ENCODE data around the gene LARP1B.
"Not testable (repeated sequence)": the region's sequence is repeated elsewhere in the genome, so short reads cannot be mapped to it uniquely, and the experiment has no call there.

The LARP1B gene

GRCh38 chr4:128134925-128135324 is 73.8 kb downstream of the LARP1B start:
- in situ Hi-C loops (cut with MboI; ENCODE audit: low sequenced_read_pairs), result no loop called here

- in situ Hi-C loops (cut with MboI; ENCODE audit: low sequenced_read_pairs), result no loop called here
Measured at GRCh38 chr4:128135391-128135790, 74.3 kb downstream of the LARP1B start.

GRCh38 chr4:128141866-128142265 is 80.8 kb downstream of the LARP1B start:
- in situ Hi-C loops (cut with MboI; ENCODE audit: low sequenced_read_pairs), result no loop called here

GRCh38 chr4:128145727-128146126 is 84.6 kb downstream of the LARP1B start:
- in situ Hi-C loops (cut with MboI; ENCODE audit: low sequenced_read_pairs), result no loop called here

GRCh38 chr4:128153800-128154199 is 92.7 kb downstream of the LARP1B start:
- in situ Hi-C loops (cut with MboI; ENCODE audit: low sequenced_read_pairs), result no loop called here

- in situ Hi-C loops (cut with MboI; ENCODE audit: low sequenced_read_pairs), result no loop called here
Measured at GRCh38 chr4:128155231-128155855, 94.2 kb downstream of the LARP1B start.

GRCh38 chr4:128155874-128156456 is 94.9 kb downstream of the LARP1B start:
- in situ Hi-C loops (cut with MboI; ENCODE audit: low sequenced_read_pairs), result no loop called here

- in situ Hi-C loops (cut with MboI; ENCODE audit: low sequenced_read_pairs), result not testable (repeated sequence)
Measured at GRCh38 chr4:128156472-128156871, 95.4 kb downstream of the LARP1B start.

- in situ Hi-C loops (cut with MboI; ENCODE audit: low sequenced_read_pairs), result no loop called here
Measured at GRCh38 chr4:128158894-128159293, 97.8 kb downstream of the LARP1B start.

- in situ Hi-C loops (cut with MboI; ENCODE audit: low sequenced_read_pairs), result no loop called here
Measured at GRCh38 chr4:128159967-128160366, 98.9 kb downstream of the LARP1B start.

- in situ Hi-C loops (cut with MboI; ENCODE audit: low sequenced_read_pairs), result no loop called here
Measured at GRCh38 chr4:128161138-128161537, 100.0 kb downstream of the LARP1B start.

- in situ Hi-C loops (cut with MboI; ENCODE audit: low sequenced_read_pairs), result no loop called here
Measured at GRCh38 chr4:128162434-128162833, 101.3 kb downstream of the LARP1B start.

GRCh38 chr4:128163177-128164117 is 102.3 kb downstream of the LARP1B start:
- in situ Hi-C loops (cut with MboI; ENCODE audit: low sequenced_read_pairs), result no loop called here

GRCh38 chr4:128166982-128167381 is 105.9 kb downstream of the LARP1B start:
- in situ Hi-C loops (cut with MboI; ENCODE audit: low sequenced_read_pairs), result no loop called here

GRCh38 chr4:128168701-128169100 is 107.6 kb downstream of the LARP1B start:
- in situ Hi-C loops (cut with MboI; ENCODE audit: low sequenced_read_pairs), result no loop called here

- in situ Hi-C loops (cut with MboI; ENCODE audit: low sequenced_read_pairs), result no loop called here
Measured at GRCh38 chr4:128169245-128169644, 108.1 kb downstream of the LARP1B start.

GRCh38 chr4:128176643-128177042 is 115.5 kb downstream of the LARP1B start:
- in situ Hi-C loops (cut with MboI; ENCODE audit: low sequenced_read_pairs), result no loop called here

- in situ Hi-C loops (cut with MboI; ENCODE audit: low sequenced_read_pairs), result no loop called here
Measured at GRCh38 chr4:128177498-128177897, 116.4 kb downstream of the LARP1B start.

- in situ Hi-C loops (cut with MboI; ENCODE audit: low sequenced_read_pairs), result no loop called here
Measured at GRCh38 chr4:128186623-128187022, 125.5 kb downstream of the LARP1B start.

GRCh38 chr4:128191115-128191781 is 130.1 kb downstream of the LARP1B start:
- in situ Hi-C loops (cut with MboI; ENCODE audit: low sequenced_read_pairs), result no loop called here

Measured in hTERT RPE-1 (cell line).